NCI-H187 treated with DMSO at 0.1 percent for 48 hours (cell line): ENCODE results near the gene NPPA.

Source experiments
- DNase-seq: peaks from one replicate; lab custom pipeline; 2025; lab: John Stamatoyannopoulos, UW

NPPA gene

DNA sequence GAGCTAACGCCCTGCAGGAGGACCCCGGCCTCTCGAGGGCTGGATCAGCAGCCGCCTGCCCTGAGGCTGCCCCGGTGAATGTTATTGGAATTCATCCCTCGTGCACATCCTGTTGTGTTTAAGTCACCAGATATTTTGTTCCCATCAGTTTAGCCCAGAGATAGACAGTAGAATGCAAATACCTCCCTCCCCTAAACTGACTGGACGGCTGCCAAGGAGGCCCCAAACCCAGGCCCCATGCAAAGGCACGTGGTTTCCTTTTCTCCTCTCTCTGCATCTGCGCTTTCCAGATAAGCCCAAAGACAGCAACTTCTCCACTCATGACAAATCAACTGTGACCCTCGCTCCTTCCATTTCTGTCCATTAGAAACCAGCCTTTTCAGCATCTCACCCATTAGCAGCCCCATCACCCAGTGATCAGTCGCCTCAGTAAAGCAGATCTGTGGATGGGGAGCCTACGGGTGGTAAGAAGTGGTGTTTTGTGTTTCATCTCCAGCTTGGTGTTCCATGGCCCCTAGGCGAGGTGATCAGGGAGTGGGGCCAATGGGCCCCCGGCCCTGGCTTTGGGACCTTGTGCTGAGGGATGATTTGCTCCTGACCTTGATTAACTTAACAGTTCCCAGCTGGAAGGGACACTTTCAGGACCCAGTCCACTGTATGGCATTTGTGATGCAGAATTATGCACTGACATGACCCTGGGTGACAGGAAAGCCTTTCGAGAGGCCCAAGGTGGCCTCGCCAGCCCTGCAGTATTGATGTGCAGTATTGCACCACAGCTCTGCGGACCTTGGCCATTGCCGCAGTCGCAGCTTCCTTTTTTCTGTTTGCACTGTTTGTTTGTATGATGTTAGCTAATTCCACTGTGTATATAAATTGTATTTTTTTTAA, 5.2 kb downstream of the NPPA start:
- DNase-seq: no peak

DNA sequence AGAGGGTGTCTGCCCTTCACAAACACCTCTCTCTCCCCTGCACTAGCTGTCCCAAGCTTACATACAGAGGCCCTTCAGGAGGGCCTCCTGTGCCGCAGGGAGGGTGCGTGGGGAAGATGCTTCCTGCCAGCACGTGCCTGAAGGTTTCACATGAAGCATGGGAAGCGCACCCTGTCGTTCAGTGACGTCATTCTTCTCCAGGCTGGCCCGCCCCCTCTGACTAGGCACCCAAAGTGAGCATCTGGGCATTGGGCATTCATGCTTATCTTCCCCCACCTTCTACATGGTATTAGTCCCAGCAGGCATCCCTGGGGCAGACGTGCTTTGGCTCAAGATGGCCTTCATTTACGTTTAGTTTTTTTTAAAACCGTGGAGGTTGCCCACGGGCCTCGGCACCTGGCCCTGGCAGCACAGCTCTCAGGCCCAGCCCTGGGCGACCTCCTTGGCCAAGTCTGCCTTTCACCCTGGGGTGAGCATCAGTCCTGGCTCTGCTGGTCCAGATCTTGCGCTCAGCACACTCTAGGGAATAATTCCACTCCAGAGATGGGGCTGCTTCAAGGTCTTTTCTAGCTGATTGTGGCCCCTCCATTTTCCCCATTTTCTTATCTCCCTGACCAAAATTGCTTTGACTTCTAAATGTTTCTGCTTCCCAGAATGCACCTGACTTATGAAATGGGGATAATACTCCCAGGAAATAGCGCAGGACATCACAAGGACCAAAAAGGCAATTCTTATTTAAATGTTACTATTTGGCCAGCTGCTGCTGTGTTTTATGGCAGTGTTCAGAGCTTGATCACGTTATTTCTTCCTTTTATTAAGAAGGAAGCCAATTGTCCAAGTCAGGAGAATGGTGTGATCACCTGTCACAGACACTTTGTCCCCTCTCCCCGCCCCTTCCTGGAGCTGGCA, 6.1 kb downstream of the NPPA start:
- DNase-seq: no peak

DNA sequence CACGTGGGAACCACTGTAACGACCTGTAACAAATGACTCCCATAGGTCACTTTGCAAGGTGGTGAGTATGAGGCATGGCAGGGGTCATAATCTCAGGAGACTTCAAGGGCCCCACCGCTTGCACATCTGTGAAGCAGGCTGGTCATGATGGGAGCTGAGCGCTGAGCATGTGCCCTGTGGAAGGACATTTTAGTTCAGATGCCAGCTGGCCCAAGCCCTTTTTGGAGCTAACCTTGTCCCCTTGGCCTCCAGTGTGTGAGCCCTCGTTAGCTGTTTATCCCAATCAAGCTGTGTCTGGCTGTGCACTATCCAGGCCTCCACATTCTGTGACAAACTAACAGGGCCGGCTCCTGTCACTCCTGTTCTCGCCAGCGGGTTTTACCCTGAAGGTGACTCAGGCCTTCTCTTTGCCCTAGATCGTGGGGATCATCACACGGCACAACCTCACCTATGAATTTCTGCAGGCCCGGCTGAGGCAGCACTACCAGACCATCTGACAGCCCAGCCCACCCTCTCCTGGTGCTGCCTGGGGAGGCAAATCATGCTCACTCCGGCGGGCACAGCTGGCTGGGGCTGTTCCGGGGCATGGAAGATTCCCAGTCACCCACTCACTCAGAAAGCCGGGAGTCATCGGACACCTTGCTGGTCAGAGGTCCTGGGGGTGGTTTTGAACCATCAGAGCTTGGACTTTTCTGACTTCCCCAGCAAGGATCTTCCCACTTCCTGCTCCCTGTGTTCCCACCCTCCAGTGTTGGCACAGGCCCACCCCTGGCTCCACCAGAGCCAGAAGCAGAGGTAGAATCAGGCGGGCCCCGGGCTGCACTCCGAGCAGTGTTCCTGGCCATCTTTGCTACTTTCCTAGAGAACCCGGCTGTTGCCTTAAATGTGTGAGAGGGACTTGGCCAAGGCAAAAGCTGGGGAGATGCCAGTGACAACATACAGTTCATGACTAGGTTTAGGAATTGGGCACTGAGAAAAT, 7.6 kb downstream of the NPPA start:
- no peak for DNase-seq

DNA sequence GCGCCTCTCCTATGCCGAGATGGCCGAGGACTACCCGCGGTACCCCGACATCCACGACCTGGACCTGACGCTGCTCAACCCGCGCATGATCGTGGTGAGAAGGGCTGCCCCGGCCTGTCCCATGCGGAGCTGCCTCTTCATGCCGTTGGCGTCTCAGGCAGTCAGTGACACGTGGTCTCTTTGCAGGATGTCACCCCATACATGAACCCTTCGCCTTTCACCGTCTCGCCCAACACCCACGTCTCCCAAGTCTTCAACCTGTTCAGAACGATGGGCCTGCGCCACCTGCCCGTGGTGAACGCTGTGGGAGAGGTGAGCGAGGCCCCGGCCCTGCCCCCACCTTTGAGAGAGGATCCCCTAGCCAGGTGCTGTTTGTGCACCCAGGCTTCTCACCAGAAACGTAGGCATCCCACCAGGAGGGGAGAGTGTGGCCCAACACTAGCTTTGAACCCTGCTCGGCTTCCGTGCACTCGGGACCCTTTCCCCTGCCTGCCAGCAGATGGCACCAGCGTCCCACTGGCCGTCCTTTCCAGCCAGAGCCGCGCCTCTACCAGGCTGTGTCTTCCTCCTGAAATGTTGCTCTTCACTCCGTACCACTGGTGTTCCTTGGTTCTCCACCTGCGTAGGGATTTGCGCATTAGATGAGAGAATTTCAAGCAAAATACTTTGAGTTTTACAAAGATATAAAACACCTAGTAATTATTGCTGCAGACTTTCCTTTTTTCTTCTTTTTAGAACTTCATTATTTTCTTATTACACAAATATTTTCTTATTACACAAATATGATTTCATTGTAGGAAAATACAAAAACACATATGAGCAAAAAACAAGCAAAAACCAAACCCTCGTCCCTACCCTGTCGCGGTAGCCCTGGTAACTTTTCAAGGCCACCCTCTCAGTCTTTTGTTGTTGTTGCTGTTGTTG, 9.0 kb downstream of the NPPA start:
- DNase-seq: peak; percentile 5

DNA sequence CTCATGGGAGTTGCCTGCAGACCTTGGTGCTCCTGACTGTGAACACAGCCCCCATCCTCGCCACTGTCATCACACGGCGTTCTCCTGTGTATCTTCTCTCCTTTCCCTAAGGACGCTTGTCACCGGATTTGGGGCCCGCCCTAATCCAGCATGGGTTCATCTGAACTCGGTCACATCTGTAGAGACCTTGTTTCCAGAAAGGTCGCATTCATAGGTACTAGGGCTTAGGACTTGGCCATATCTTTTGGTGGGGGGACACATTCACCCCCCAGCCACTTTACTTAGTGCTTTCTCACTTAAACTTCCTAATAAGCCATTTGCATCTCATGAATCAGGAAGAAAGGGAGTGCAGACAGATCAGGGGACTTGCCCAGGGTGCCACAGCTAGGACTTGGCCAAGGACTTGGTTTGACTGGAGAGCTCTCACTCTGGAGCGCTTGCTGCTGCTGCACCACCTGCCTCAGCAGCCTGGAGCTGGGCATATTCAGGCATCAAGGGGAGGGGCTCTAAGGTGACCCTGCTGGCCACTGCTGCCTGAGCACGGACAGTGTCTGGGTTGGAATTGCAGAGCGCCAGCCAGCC, 9.7 kb downstream of the NPPA start:
- DNase-seq: no peak

DNA sequence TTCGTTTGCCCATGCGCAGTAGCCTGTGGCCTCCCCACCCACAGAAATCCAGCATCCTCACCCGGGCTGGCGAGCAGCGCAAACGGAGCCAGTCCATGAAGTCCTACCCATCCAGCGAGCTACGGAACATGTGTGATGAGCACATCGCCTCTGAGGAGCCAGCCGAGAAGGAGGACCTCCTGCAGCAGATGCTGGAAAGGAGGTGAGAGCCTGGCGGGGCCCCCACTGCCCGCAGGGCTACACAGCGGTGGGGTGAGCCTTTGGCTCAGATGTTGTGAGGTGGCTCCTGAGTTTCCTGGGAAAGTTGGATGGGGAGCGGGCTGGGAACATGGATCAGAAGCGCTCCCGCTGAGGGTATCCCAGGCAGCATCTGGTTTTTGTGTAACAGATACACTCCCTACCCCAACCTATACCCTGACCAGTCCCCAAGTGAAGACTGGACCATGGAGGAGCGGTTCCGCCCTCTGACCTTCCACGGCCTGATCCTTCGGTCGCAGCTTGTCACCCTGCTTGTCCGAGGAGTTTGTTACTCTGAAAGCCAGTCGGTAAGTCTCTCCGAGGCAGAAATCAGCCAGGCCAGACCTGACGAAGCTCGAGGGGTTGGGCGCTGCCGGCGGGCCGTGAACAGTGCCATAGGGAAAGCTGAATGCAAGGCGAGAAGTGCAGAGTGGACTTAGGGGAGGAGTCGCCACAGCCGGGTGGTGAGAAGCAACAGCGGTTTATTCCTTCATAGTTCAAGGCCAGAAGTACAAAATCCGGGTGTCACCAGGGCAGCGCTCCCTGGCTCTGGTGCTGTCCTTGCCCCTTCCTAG, 10.4 kb downstream of the NPPA start:
- DNase-seq: no peak

DNA sequence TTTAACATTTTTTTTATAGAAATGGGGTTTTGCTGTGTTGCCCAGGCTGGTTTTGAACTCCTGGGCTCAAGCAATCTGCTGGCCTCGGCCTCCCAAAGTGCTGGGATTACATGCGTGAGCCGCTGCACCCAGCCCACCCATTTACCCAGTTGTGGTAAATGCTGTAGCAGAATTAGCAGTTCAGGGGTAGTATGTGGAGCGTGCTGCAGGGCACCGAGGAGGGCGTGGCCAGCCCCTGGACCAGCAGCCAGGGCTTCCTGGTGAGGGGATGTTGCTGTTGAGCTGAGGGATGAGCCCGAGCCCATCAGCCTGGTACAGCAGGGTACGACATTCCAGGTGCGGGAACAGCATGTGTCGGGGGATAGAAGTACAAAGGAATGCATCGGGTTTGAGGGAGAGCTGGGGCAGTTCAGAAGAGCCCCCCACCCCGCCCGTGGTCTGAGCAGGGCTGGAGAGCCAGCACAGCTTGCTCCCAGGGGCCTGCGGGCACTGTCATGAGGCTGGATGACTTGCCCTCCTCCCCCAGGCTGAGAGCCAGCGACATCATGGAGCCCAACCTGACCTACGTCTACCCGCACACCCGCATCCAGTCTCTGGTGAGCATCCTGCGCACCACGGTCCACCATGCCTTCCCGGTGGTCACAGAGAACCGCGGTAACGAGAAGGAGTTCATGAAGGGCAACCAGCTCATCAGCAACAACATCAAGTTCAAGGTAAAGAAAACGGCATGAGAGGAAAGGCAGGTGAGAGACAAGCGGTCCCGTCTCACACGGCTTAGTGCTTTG, 11.9 kb downstream of the NPPA start:
- no peak for DNase-seq

DNA sequence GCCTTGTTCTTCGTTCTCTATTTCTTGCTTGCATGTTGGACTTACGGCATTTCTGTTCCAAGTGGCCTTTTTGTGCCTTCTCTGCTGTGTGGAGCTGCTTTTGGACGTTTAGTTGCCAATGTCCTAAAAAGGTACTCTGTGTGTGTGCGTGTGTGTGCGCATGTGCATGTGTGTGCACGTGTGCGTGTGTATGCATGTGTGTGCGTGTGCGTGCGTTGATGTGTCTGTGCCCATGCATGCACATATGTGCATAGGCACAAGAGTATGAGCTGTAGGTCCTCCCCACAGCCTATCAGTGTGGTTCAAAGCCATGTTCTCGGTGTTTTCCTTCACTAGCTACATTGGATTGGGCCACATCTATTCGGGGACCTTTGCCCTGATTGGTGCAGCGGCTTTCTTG, 13.7 kb downstream of the NPPA start:
- DNase-seq: no peak

DNA sequence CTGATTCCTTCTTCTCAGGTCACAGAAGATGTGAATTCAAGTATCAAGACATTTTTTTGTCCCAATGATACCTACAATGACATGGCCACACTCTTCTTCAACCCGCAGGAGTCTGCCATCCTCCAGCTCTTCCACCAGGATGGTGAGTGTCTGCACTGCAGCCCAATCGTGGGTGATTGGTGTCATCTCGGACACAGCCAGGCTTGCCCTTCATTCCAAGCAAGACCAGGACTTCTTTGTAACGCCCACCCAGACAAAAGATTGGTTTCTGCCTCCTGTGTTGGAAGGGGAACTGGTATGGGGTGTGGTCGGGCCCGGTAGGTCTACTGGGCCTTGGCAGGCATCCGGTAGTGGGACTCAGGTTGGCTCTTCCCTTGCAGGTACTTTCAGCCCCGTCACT, 14.1 kb downstream of the NPPA start:
- no peak for DNase-seq

DNA sequence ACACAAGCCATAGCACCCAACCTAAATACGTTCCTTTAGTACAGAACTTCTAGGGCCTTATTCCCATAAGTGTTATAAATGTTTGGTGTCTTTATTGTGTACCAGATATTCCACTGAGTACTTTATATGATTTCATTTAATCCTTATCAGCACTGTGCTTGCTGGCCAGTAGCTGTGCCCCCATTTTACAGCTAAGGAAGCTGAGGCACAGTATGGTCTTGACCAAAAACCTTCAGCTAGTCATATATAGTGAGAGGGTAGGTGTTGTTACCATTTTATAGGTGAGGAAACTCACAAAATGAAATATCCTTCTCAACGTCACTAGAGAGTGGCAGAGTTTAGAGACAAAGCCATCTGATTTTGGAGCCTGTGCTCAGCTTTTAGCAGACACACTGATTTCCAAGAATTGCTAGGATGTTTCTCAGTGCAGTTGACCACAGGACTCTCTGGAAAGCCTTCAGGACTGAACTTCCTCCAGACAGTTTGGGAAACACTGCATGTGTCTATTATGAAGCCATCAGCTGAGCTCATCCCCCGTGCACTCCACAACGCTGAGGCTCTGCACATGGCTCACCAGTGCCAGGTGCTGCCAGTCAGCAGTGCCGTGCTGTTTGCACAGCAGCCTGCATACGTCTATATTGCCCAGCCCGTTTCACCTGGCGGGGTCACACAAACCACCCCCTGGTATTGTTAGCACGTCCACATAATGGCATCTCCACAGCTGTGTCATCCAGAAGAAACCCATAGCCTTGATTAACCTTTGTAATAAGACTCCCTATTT, 15.4 kb downstream of the NPPA start:
- DNase-seq: no peak

DNA sequence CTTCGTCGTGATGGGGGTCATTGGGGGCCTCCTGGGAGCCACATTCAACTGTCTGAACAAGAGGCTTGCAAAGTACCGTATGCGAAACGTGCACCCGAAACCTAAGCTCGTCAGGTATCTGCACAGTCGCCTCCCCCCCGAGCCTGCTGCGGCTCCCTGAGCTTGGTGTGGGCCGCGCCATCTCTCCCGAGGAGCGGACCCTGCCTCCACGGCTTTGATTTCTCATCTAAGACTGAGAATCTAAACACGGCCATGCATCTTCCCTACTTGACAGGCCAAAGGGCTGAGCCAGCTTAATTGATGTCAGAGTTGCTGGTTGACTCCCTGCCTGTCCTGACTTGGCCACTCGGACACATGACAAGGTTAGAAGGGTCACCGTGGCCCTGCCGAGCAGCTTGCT, 19.1 kb downstream of the NPPA start:
- no peak for DNase-seq

DNA sequence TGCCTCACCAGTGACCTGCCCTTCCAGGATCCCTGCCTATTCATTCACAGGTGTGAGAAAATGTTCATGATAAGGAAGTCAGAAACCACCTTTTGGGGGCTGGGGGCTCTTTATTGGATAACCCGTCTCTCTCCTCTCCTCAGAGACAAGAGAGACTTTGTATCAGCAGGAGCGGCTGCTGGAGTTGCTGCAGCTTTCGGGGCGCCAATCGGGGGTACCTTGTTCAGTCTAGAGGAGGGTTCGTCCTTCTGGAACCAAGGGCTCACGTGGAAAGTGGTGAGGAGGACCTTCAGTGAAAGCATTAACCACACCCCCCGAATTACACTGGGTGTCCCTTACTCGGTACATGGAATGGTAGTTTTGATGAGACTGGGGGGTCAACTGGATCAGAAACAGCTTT, 20.6 kb downstream of the NPPA start:
- no peak for DNase-seq

DNA sequence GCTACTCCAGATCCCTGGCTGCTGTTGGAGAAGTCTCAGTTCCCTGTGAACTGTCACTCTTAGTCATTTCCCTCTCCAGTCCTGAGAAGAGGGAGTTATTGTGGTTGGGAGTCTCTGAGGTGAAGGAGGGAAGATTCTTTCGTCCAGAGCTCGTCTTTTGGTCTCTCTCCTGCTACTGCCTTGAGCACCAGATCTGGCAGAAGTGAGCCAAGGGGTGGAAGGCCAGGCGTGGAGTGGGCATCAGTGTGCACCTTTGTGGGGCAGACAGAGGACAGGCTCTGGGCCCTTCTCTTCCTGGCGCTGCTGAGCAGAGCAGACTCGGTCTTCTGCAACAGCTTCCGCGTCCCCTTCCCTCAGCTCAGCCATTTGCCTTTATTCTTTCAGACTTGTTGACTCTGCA, 22.5 kb downstream of the NPPA start:
- no peak for DNase-seq

DNA sequence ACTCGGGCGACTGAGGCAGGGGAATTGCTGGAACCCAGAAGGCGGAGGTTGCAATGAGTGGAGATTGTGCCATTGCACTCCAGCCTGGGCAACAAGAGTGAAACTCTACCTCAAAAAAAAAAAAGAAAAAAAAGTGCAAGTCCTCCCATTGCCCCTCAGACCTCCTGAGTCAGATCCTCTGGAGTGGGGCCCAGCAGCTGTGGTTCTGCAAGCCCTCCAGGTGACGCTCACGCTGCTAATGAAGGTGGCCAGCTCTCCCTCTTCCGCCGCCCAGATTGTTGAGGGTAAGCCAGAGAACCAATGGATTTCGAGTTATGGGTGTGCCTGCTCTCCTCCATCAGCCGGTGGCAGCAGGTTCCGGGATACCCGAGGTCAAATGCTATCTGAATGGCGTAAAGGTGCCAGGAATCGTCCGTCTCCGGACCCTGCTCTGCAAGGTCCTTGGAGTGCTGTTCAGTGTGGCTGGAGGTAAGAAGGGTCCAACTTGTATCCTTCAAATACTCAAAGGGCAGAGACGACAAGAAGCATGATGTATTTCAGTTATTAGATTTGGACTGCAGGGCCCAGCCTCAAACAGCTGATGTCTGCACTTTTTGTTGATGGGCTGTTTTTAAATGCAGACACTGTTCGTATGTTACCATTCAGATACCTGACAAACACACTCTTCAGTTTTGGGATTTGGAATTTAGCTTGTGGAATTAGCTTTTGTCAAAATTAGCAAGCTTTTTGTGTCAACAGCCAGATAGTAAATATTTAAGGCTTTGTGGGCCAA, 24.0 kb downstream of the NPPA start:
- DNase-seq: no peak

DNA sequence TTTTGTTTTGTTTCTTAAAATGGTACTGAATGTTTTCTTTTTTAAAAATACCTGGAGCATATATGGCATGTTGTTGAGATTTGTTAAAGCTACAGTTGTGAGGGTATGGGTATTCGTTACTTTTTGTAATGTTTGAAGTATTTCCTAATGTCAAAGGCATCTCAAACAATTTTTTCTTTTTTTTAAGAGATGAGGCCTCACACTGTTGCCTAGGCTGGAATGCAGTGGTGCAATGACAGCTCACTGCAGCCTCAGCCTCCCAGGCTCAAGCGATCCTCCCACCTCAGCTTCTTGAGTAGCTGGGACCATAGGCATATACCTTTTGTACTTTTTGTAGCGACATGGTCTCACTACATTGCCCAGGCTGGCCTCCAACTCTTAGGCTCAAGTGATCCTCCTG, 25.5 kb downstream of the NPPA start:
- DNase-seq: no peak

DNA sequence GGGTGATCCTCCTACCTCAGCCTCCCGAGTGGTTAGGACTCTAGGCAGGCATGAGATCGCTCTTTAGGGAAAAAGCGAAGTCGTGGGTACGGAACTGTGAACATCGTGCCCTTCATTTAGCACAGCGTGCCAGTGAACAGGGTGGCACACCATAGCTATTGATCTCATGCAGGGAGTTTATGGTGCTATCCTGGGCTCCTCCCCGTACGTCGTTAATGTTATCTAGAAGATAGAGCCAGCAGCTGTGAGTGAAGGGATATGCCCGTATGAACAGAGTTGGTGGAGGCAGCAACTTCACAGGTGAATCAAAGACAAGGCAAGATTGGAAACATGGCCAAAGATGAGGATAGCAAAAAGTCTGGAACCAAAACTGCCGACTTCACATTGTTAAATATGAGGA, 30.4 kb downstream of the NPPA start:
- DNase-seq: no peak

DNA sequence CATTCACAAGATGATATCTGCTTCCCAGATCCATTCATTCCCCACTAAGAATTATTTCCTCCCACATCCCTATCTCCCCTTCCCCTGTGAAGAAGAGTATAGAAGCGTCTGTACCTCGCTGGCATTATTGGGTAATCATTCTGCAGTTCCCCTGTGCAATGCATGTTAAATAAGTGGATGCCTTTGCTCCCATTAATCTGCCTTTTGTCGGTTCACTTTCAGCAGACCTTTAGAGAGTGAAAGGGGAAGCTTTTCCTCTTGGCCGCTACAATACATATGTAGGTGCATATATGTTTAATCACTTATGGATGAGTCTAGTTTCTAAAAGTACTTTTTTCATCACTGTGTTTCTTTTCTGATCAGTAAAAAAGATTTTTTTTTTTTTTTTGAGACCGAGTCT, 34.6 kb downstream of the NPPA start:
- no peak for DNase-seq
